HepG2 (cell line): ENCODE results near the gene HPS3. TPM values are rescaled to one million over a fixed set of nuclear protein-coding genes. Genes with fewer than 3 reads are reported as not detected.

Experiments used
- ADNP ChIP-seq: sonication (generic); formaldehyde crosslinking; IDR thresholded peaks from 2 replicates; pipeline ENCODE4 v1.4.0; 2020; ENCODE audit warnings: missing genetic modification reagents
- AKNA ChIP-seq: sonication (generic); formaldehyde crosslinking; IDR thresholded peaks from 2 replicates; pipeline ENCODE4 v1.4.0; 2020; ENCODE audit warnings: missing genetic modification reagents, borderline replicate concordance
- FOXP4 ChIP-seq: sonication (generic); formaldehyde crosslinking; IDR thresholded peaks from 2 replicates; pipeline ENCODE4 v1.4.0; 2020; ENCODE audit warnings: missing genetic modification reagents
- TAF1 ChIP-seq: sonication (generic); formaldehyde crosslinking; IDR thresholded peaks from 2 replicates; pipeline ENCODE4 v1.4.0; 2020; ENCODE audit warnings: missing genetic modification reagents
- TBX3 ChIP-seq: fragments of 450-650 bp; IDR thresholded peaks from 2 replicates; pipeline ENCODE4 v1.6.1; 2017; ENCODE audit warnings: antibody characterized with exemption, mild to moderate bottlenecking, inconsistent platforms, borderline replicate concordance
- ZBED4 ChIP-seq: sonication (generic); formaldehyde crosslinking; IDR thresholded peaks from 2 replicates; pipeline ENCODE4 v1.4.0; 2020; ENCODE audit warnings: missing genetic modification reagents, borderline replicate concordance
- ZC3H13 ChIP-seq: sonication (generic); formaldehyde crosslinking; IDR thresholded peaks from 2 replicates; pipeline ENCODE4 v1.8.1; 2023; ENCODE audit warnings: mild to moderate bottlenecking, missing genetic modification reagents, moderate library complexity
- ZNF251 ChIP-seq: sonication (generic); formaldehyde crosslinking; IDR thresholded peaks from 2 replicates; pipeline ENCODE4 v1.9.0; 2021; ENCODE audit warnings: mild to moderate bottlenecking, missing genetic modification reagents
- ZNF614 ChIP-seq: IDR thresholded peaks from 2 replicates; pipeline ENCODE4 v1.6.1; 2018; ENCODE audit warnings: missing biosample characterization, missing genetic modification reagents, inconsistent platforms, borderline replicate concordance
- ZNF75D ChIP-seq: sonication (generic); formaldehyde crosslinking; IDR thresholded peaks from 2 replicates; pipeline ENCODE4 v1.8.1; 2023; ENCODE audit warnings: missing genetic modification reagents, mild to moderate bottlenecking, borderline replicate concordance
- polyA plus RNA-seq, 8 experiments: library from polyadenylated mRNA; depleted of rRNA in 3 of 8; stranded (reverse) in 7 of 8; unstranded in 1 of 8; fragments of >200 nt; fragmentation: Illumina TruSeq in 4 of 8; extraction: Trizol in 4 of 8; gene quantifications; 2 replicates each; pipeline versions ENCODE4 v1.2.1 to v1.2.3, GENCODE V29; 2011 to 2016; ENCODE audit warnings: low read depth in 4 of 8, missing spikeins in 1 of 8, mixed read lengths in 1 of 8; ENCODE audit not compliant: insufficient read depth in 1 of 8
- total RNA-seq, 5 experiments: library from RNA; depleted of rRNA; stranded (reverse); fragments of >200 nt; fragmentation: Illumina TruSeq; extraction: Trizol; gene quantifications; 2 replicates each; pipeline ENCODE4 v1.2.3, GENCODE V29; 2016; ENCODE audit warnings: low read depth in 1 of 5
- TF ChIP-seq, protein P1 (sequence below): sonication (generic); formaldehyde crosslinking; IDR thresholded peaks from 2 replicates; pipeline ENCODE4 v1.8.0; 2022; ENCODE audit warnings: mild to moderate bottlenecking, missing genetic modification reagents, moderate library complexity
- TF ChIP-seq, protein P2 (sequence below): sonication (generic); formaldehyde crosslinking; IDR thresholded peaks from 2 replicates; pipeline ENCODE4 v1.8.1; 2022; ENCODE audit warnings: low read depth, mild to moderate bottlenecking, missing genetic modification reagents

HPS3 gene
- total and polyA plus RNA-seq, 2 of the 13 experiments (the other 11 are each of a cell fraction or from before 2014, with no cell fraction given), result 9.5 to 18.9 TPM

- TF ChIP-seq ZBED4 (CRISPR knock-in tag), result no peak
- TF ChIP-seq AKNA (CRISPR knock-in tag), result peak; percentile 51; the same call in 1 of the 2 replicates
- TF ChIP-seq ZNF75D, result no peak
- no peak for TF ChIP-seq FOXP4 (CRISPR knock-in tag)
- TF ChIP-seq TBX3, result no peak
- TF ChIP-seq ZC3H13 (CRISPR knock-in tag), result peak; percentile 82; the same call in 1 of the 2 replicates
- no peak for TF ChIP-seq ZNF251
- TF ChIP-seq, protein P1, sequence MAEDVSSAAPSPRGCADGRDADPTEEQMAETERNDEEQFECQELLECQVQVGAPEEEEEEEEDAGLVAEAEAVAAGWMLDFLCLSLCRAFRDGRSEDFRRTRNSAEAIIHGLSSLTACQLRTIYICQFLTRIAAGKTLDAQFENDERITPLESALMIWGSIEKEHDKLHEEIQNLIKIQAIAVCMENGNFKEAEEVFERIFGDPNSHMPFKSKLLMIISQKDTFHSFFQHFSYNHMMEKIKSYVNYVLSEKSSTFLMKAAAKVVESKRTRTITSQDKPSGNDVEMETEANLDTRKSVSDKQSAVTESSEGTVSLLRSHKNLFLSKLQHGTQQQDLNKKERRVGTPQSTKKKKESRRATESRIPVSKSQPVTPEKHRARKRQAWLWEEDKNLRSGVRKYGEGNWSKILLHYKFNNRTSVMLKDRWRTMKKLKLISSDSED (CRISPR knock-in tag), result no peak
- TF ChIP-seq, protein P2, sequence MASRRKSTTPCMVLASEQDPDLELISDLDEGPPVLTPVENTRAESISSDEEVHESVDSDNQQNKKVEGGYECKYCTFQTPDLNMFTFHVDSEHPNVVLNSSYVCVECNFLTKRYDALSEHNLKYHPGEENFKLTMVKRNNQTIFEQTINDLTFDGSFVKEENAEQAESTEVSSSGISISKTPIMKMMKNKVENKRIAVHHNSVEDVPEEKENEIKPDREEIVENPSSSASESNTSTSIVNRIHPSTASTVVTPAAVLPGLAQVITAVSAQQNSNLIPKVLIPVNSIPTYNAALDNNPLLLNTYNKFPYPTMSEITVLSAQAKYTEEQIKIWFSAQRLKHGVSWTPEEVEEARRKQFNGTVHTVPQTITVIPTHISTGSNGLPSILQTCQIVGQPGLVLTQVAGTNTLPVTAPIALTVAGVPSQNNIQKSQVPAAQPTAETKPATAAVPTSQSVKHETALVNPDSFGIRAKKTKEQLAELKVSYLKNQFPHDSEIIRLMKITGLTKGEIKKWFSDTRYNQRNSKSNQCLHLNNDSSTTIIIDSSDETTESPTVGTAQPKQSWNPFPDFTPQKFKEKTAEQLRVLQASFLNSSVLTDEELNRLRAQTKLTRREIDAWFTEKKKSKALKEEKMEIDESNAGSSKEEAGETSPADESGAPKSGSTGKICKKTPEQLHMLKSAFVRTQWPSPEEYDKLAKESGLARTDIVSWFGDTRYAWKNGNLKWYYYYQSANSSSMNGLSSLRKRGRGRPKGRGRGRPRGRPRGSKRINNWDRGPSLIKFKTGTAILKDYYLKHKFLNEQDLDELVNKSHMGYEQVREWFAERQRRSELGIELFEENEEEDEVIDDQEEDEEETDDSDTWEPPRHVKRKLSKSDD (CRISPR knock-in tag), result no peak; the same call in 1 of the 2 replicates
- peak; percentile 87 for TF ChIP-seq TAF1 (CRISPR knock-in tag)
- TF ChIP-seq ADNP, result no peak
- no peak; the same call in 1 of the 2 replicates for TF ChIP-seq ZNF614 (CRISPR knock-in tag)
Observed at GRCh38 chr3:149129326-149130205, at the start of gene HPS3 (continued).
